HAP-1 (cell line): ENCODE results near the gene AREL1.

Experiments used
- DNase-seq, 2 experiments: peaks; one replicate each; pipeline ENCODE4 v3.0.0-alpha.2; 2016 to 2020; ENCODE audit warnings: low spot score in 2 of 2
- H3K27me3 ChIP-seq: fragments of 250-450 bp; sonication (Bioruptor Pico); 2 replicates; pipeline ENCODE4 v1.5.1; 2020; ENCODE audit warnings: low read depth, mild to moderate bottlenecking, moderate library complexity
- H3K36me3 ChIP-seq: fragments of 250-450 bp; sonication (Bioruptor Pico); replicated peaks from 2 replicates; pipeline ENCODE4 v1.5.1; 2020; ENCODE audit warnings: mild to moderate bottlenecking
- H3K4me1 ChIP-seq: fragments of 250-450 bp; sonication (Bioruptor Pico); 2 replicates; pipeline ENCODE4 v1.5.1; 2020; ENCODE audit warnings: mild to moderate bottlenecking
- H3K4me3 ChIP-seq: fragments of 250-450 bp; sonication (Bioruptor Pico); 2 replicates; pipeline ENCODE4 v1.5.1; 2020; ENCODE audit warnings: mild to moderate bottlenecking, moderate library complexity
- H3K9me3 ChIP-seq: fragments of 250-450 bp; sonication (Bioruptor Pico); 2 replicates; pipeline ENCODE4 v1.5.1; 2020; ENCODE audit warnings: mild to moderate bottlenecking, moderate library complexity
- in situ Hi-C: fragments of 300-500 bp; cut with MboI; formaldehyde crosslinking; loops from 3 replicates; pipeline ENCODE4 v1.14.3; 2020; ENCODE audit warnings: low sequenced_read_pairs, inconsistent platforms, mixed read lengths

Gene AREL1

GRCh38 chr14:74630881-74631690 lies 81.8 kb downstream of the AREL1 start:
- Histone ChIP-seq H3K4me1 (no peaks in the 10 kb centered on the region), H3K4me3 (no peak overlapping the region), H3K36me3 (no peaks in the 10 kb centered on the region), H3K9me3 (no peaks in the 10 kb centered on the region), H3K27me3 (no peaks in the 10 kb centered on the region)
- no peak for DNase-seq
- in situ Hi-C loops = no loop called here

- Histone ChIP-seq H3K4me1 (no peaks in the 10 kb centered on the region), H3K27me3 (no peaks in the 10 kb centered on the region), H3K9me3 (no peaks in the 10 kb centered on the region), H3K36me3 (no peaks in the 10 kb centered on the region), H3K4me3 (no peak overlapping the region)
- in situ Hi-C loops = no loop called here
- DNase-seq = no peak
These were observed 84.5 kb downstream of the AREL1 start for GRCh38 chr14:74628418-74628817.

GRCh38 chr14:74627076-74627475 lies 85.8 kb downstream of the AREL1 start:
- in situ Hi-C loops = no loop called here
- no peak for DNase-seq

GRCh38 chr14:74622257-74622656 lies 90.6 kb downstream of the AREL1 start:
- H3K27me3 ChIP-seq = peaks cover 4% of the 10 kb centered on the region
- no peaks in the 10 kb centered on the region for H3K4me1 ChIP-seq
- in situ Hi-C loops = no loop called here
- no peaks in the 10 kb centered on the region for H3K36me3 ChIP-seq
- DNase-seq = no peak
- H3K4me3 ChIP-seq = no peak overlapping the region
- H3K9me3 ChIP-seq = no peaks in the 10 kb centered on the region

More at GRCh38 chr14:74627076-74627475, 85.8 kb downstream of the AREL1 start:
- Histone ChIP-seq H3K27me3 (no peaks in the 10 kb centered on the region), H3K4me3 (no peak overlapping the region), H3K36me3 (no peaks in the 10 kb centered on the region), H3K4me1 (no peaks in the 10 kb centered on the region), H3K9me3 (no peaks in the 10 kb centered on the region)

GRCh38 chr14:74621556-74621955 lies 91.3 kb downstream of the AREL1 start:
- in situ Hi-C loops = no loop called here
- Histone ChIP-seq H3K4me1 (no peaks in the 10 kb centered on the region), H3K36me3 (no peaks in the 10 kb centered on the region), H3K4me3 (no peak overlapping the region), H3K27me3 (peaks cover 4% of the 10 kb centered on the region), H3K9me3 (no peaks in the 10 kb centered on the region)
- no peak for DNase-seq

- no peak overlapping the region for H3K4me3 ChIP-seq
- no peak for DNase-seq
- H3K4me1 ChIP-seq = no peaks in the 10 kb centered on the region
- H3K27me3 ChIP-seq = peaks cover 4% of the 10 kb centered on the region
- no peaks in the 10 kb centered on the region for H3K36me3 ChIP-seq
- in situ Hi-C loops = no loop called here
- H3K9me3 ChIP-seq = no peaks in the 10 kb centered on the region
These were observed 92.0 kb downstream of the AREL1 start for GRCh38 chr14:74620923-74621322.

GRCh38 chr14:74620497-74620921 lies 92.4 kb downstream of the AREL1 start:
- Histone ChIP-seq H3K4me3 (no peak overlapping the region), H3K4me1 (no peaks in the 10 kb centered on the region), H3K36me3 (no peaks in the 10 kb centered on the region), H3K27me3 (peaks cover 4% of the 10 kb centered on the region), H3K9me3 (no peaks in the 10 kb centered on the region)
- no peak for DNase-seq
- in situ Hi-C loops = no loop called here

- Histone ChIP-seq H3K4me1 (no peaks in the 10 kb centered on the region), H3K4me3 (no peak overlapping the region), H3K27me3 (peaks cover 4% of the 10 kb centered on the region), H3K36me3 (no peaks in the 10 kb centered on the region), H3K9me3 (no peaks in the 10 kb centered on the region)
- DNase-seq = no peak
- in situ Hi-C loops = no loop called here
These were observed 93.2 kb downstream of the AREL1 start for GRCh38 chr14:74619672-74620131.

GRCh38 chr14:74618078-74618952 lies 94.6 kb downstream of the AREL1 start:
- in situ Hi-C loops = no loop called here
- Histone ChIP-seq H3K36me3 (no peaks in the 10 kb centered on the region), H3K27me3 (peaks cover 4% of the 10 kb centered on the region), H3K9me3 (no peaks in the 10 kb centered on the region), H3K4me3 (no peak overlapping the region), H3K4me1 (no peaks in the 10 kb centered on the region)
- DNase-seq = no peak

- Histone ChIP-seq H3K36me3 (no peaks in the 10 kb centered on the region), H3K4me1 (no peaks in the 10 kb centered on the region), H3K27me3 (peaks cover 4% of the 10 kb centered on the region), H3K9me3 (no peaks in the 10 kb centered on the region), H3K4me3 (no peak overlapping the region)
- in situ Hi-C loops = no loop called here
- no peak for DNase-seq
These were observed 95.7 kb downstream of the AREL1 start for GRCh38 chr14:74616996-74617700.

- H3K4me1 ChIP-seq = no peaks in the 10 kb centered on the region
- H3K9me3 ChIP-seq = no peaks in the 10 kb centered on the region
- H3K36me3 ChIP-seq = no peaks in the 10 kb centered on the region
- no peak overlapping the region for H3K4me3 ChIP-seq
- in situ Hi-C loops = no loop called here
- H3K27me3 ChIP-seq = peaks cover 4% of the 10 kb centered on the region
- no peak for DNase-seq
These were observed 96.4 kb downstream of the AREL1 start for GRCh38 chr14:74616507-74616906.

GRCh38 chr14:74615735-74616134 lies 97.1 kb downstream of the AREL1 start:
- H3K4me1 ChIP-seq = no peaks in the 10 kb centered on the region
- no peak for DNase-seq
- H3K4me3 ChIP-seq = no peak overlapping the region
- H3K9me3 ChIP-seq = no peaks in the 10 kb centered on the region
- H3K27me3 ChIP-seq = peaks cover 4% of the 10 kb centered on the region
- no peaks in the 10 kb centered on the region for H3K36me3 ChIP-seq
- in situ Hi-C loops = no loop called here

- H3K4me1 ChIP-seq = no peaks in the 10 kb centered on the region
- in situ Hi-C loops = no loop called here
- H3K36me3 ChIP-seq = no peaks in the 10 kb centered on the region
- H3K4me3 ChIP-seq = no peak overlapping the region
- no peak for DNase-seq
- H3K9me3 ChIP-seq = no peaks in the 10 kb centered on the region
- H3K27me3 ChIP-seq = peaks cover 4% of the 10 kb centered on the region
These were observed 98.1 kb downstream of the AREL1 start for GRCh38 chr14:74614508-74615495.
